K562 treated with DMSO at 1 percent for 4 hours (cell line): ENCODE data around the gene CD99. TPM values are rescaled to one million over a fixed set of nuclear protein-coding genes. Genes with fewer than 3 reads are reported as not detected.

Experiments used
- total RNA-seq: library from RNA; unstranded; fragments of 300-600 nt; gene quantifications from 2 replicates; pipeline ENCODE4 v1.2.3, GENCODE V29; 2022; ENCODE audit not compliant: insufficient read depth

The CD99 gene, protein sequence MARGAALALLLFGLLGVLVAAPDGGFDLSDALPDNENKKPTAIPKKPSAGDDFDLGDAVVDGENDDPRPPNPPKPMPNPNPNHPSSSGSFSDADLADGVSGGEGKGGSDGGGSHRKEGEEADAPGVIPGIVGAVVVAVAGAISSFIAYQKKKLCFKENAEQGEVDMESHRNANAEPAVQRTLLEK
- 50.5 and 67.4 TPM in 2 replicates for total RNA-seq

DNA sequence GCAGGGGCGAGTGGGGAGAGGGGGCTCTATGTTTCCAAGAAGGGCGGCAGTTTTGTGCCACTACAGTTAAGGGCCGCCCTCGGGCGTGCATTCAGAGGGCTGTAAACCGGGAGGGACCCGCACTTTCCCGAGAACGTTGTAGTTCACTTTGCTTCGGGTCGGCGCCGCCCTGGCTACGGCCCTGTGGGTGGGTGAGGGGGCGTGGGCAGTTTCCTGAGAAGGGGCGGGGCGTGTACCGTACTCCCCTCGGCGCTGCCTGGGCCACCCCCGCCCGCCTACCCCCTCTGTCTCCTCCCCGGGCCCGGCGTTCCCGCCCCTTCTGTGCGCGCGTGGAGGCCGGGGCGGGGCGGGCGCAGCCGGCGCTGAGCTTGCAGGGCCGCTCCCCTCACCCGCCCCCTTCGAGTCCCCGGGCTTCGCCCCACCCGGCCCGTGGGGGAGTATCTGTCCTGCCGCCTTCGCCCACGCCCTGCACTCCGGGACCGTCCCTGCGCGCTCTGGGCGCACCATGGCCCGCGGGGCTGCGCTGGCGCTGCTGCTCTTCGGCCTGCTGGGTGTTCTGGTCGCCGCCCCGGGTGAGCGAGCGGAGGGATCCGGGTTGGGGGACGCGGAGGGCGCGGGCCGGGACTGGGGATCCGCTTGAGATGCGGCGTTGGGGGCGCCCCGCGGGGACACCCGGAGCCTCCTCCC is at the start of gene CD99:
Gene CD99, plus strand, starts transcription at position 440 of the 687 bp plus-strand sequence. Its CDS starts 66 bp downstream, at position 506.

DNA sequence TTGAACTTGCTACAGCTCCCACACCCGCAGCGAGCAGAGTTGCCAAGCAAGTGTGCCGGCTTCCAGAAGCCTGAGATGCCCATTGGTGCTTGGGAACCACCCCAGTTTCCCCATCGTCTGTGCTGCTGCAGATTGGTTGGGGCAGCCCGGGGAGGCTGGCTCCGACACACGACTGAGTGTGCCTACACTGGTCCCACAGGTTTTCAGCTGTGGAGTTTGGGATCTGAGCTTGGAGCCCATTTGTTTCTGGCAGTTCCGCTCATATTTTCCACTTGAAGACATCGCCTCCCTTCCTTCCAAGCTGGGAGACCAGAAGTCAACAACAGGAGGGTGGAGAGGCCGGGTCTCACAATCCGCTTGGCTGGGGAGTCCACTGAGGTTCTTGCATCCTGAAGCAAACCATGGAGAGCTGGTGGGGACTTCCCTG is 60.8 kb downstream of the CD99 start, which contains the start of gene XG:
Gene XG, plus strand, starts transcription at position 167 of the 427 bp plus-strand sequence. Its CDS starts 235 bp downstream, at position 402.

Other genes starting within 250 kb of the CD99 start
- 5.4 and 9.7 TPM in 2 replicates for gene DHRSX, start 190.3 kb upstream of the CD99 start, total RNA-seq
- gene ZBED1, start 190.3 kb upstream of the CD99 start, total RNA-seq: 18.5 and 21.6 TPM in 2 replicates
- gene XG, start 60.7 kb downstream of the CD99 start, total RNA-seq: not detected in 2 replicates
- gene GYG2, start 137.6 kb downstream of the CD99 start, total RNA-seq: 8.5 and 11.3 TPM in 2 replicates
- 1.0 and 1.3 TPM in 2 replicates for gene ARSD, start 238.0 kb downstream of the CD99 start, total RNA-seq